K562 (cell line): ENCODE measurements around the gene KIF23. TPM values are rescaled to one million over a fixed set of nuclear protein-coding genes. Genes with fewer than 3 reads are reported as not detected.

Experiments
- ATAC-seq: fragments of 200-7000 bp; cut with Tn5 transposase; 3 replicates; pipeline ENCODE4 v1.9.1; 2020; ENCODE audit warnings: moderate library complexity
- BruUV-seq: library from RNA; stranded (reverse); fragments of 400-500 nt; replicated peaks from 2 replicates; lab custom pipeline; 2021; lab: Mats Ljungman, UMichigan
- CTCF ChIA-PET: fragments of 300-600 bp; formaldehyde crosslinking; extraction: SDS; loops from one replicate; lab custom pipeline; 2021; ENCODE audit warnings: low intra/inter-chr PET ratio; lab: Yijun Ruan, JAX
- POLR2A ChIA-PET: fragments of 300-600, 350-650 bp; sonication (Branson Sonifier 250); formaldehyde crosslinking; extraction: SDS; loops from one replicate; lab custom pipeline; 2021; ENCODE audit warnings: antibody characterized with exemption, inconsistent platforms; lab: Yijun Ruan, JAX
- DNase-seq, 4 experiments: peaks; one replicate each; pipeline versions ENCODE4 v3.0.0 to v3.0.0-alpha.2; 2011 to 2018; ENCODE audit warnings: low spot score in 3 of 4, mixed read lengths in 3 of 4; ENCODE audit errors: extremely low read depth in 1 of 4
- FAIRE-seq: peaks from 2 replicates; lab custom pipeline; 2011; peaks lifted over from hg19 to GRCh38; lab: Jason Lieb, UNC
- H2AFZ ChIP-seq: 2 replicates; pipeline ENCODE4 v1.6.0; 2011; ENCODE audit warnings: low read depth, low read length, control low read depth, inconsistent platforms
- H3K27ac ChIP-seq: fragments of 200-600 bp; 3 replicates; pipeline ENCODE4 v1.8.0; 2011; ENCODE audit warnings: low read depth, mild to moderate bottlenecking, control low read depth, inconsistent platforms, low read length, moderate library complexity, mixed read lengths; ENCODE audit errors: extremely low read depth
- H3K27me3 ChIP-seq, 2 experiments: fragments of 300-600 bp in 1 of 2; 2 replicates in 1 of 2; 3 replicates in 1 of 2; pipeline versions ENCODE4 v1.6.0 to v1.8.0; 2011; ENCODE audit warnings: inconsistent platforms in 2 of 2, low read length in 2 of 2, mild to moderate bottlenecking in 1 of 2, mixed read lengths in 1 of 2, moderate library complexity in 1 of 2; ENCODE audit not compliant: control insufficient read depth in 2 of 2, insufficient read depth in 2 of 2
- H3K36me3 ChIP-seq: fragments of 300-600 bp; 3 replicates; pipeline ENCODE4 v1.8.0; 2011; ENCODE audit warnings: mild to moderate bottlenecking, low read length, inconsistent platforms; ENCODE audit not compliant: control insufficient read depth, insufficient read depth
- H3K4me1 ChIP-seq, 2 experiments: fragments of 200-600 bp in 1 of 2; replicated peaks in 1 of 2; 2 replicates in 1 of 2; 3 replicates in 1 of 2; pipeline versions ENCODE4 v1.5.1 to v1.8.0; 2011; ENCODE audit warnings: inconsistent platforms in 2 of 2, low read length in 2 of 2, mild to moderate bottlenecking in 1 of 2, mixed read lengths in 1 of 2, moderate library complexity in 1 of 2; ENCODE audit not compliant: control insufficient read depth in 2 of 2, insufficient read depth in 2 of 2
- H3K4me2 ChIP-seq: 2 replicates; pipeline ENCODE4 v1.6.1; 2011; ENCODE audit warnings: low read length, control low read depth, inconsistent platforms, mixed read lengths; ENCODE audit not compliant: insufficient read depth
- H3K4me3 ChIP-seq: fragments of 200-600 bp; sonication (generic), shearing (Covaris generic); 2 replicates; pipeline ENCODE4 v1.5.1; 2016; ENCODE audit warnings: control low read depth, inconsistent platforms
- H3K79me2 ChIP-seq: fragments of 200-600 bp; 3 replicates; pipeline ENCODE4 v1.8.0; 2011; ENCODE audit warnings: low read length, inconsistent platforms; ENCODE audit not compliant: control insufficient read depth, insufficient read depth
- H3K9ac ChIP-seq, 2 experiments: 2 replicates each; pipeline versions ENCODE4 v1.6.0 to v1.6.1; 2011; ENCODE audit warnings: low read depth in 2 of 2, low read length in 2 of 2, control low read depth in 1 of 2, inconsistent platforms in 1 of 2, mild to moderate bottlenecking in 1 of 2, mixed read lengths in 1 of 2; ENCODE audit not compliant: insufficient read depth in 1 of 2
- H3K9me1 ChIP-seq: one replicate; pipeline ENCODE4 v1.6.0; 2011; ENCODE audit warnings: inconsistent platforms, mild to moderate bottlenecking, low read length, moderate library complexity; ENCODE audit not compliant: control insufficient read depth, insufficient read depth
- H3K9me3 ChIP-seq: replicated peaks from 2 replicates; pipeline ENCODE4 v1.5.1; 2011; ENCODE audit warnings: low read depth, low read length, inconsistent platforms; ENCODE audit not compliant: control insufficient read depth, insufficient read depth
- H4K20me1 ChIP-seq: replicated peaks from 2 replicates; pipeline ENCODE4 v1.6.1; 2011; ENCODE audit warnings: low read length, inconsistent platforms, mixed read lengths; ENCODE audit not compliant: control insufficient read depth, insufficient read depth
- CBX3 ChIP-seq, 2 experiments: IDR thresholded peaks; 1 replicate in 1 of 2; 2 replicates in 1 of 2; pipeline ENCODE4 v1.6.1; 2012; ENCODE audit warnings: inconsistent platforms in 2 of 2, low read length in 2 of 2, borderline replicate concordance in 1 of 2, control low read depth in 1 of 2
- GTF3C2 ChIP-seq: IDR thresholded peaks from 3 replicates; pipeline ENCODE4 v1.6.1; 2011; ENCODE audit warnings: borderline replicate concordance, mild to moderate bottlenecking, moderate library complexity; ENCODE audit not compliant: insufficient read length; ENCODE audit errors: extremely low read depth
- HDAC2 ChIP-seq: fragments of 450-650 bp; IDR thresholded peaks from 2 replicates; pipeline ENCODE4 v1.6.1; 2016; ENCODE audit warnings: mild to moderate bottlenecking
- MAZ ChIP-seq, 2 experiments: fragments of 450-650 bp in 1 of 2; sonication (generic) in 1 of 2; formaldehyde crosslinking; IDR thresholded peaks in 1 of 2; conservative IDR thresholded peaks in 1 of 2; 2 replicates each; pipeline versions ENCODE4 v1.4.0 to v1.5.0; 2020; ENCODE audit warnings: mild to moderate bottlenecking in 1 of 2, missing genetic modification reagents in 1 of 2
- MNT ChIP-seq, 2 experiments: fragments of 450-650 bp; conservative IDR thresholded peaks; 2 replicates each; pipeline ENCODE4 v1.6.1; 2017; ENCODE audit warnings: mild to moderate bottlenecking in 2 of 2, moderate library complexity in 2 of 2
- NBN ChIP-seq: fragments of 450-650 bp; IDR thresholded peaks from 2 replicates; pipeline ENCODE4 v1.6.1; 2016; ENCODE audit warnings: low read depth, mild to moderate bottlenecking
- NKRF ChIP-seq: fragments of 450-650 bp; IDR thresholded peaks from 2 replicates; pipeline ENCODE4 v1.6.1; 2016; ENCODE audit warnings: borderline replicate concordance
- RAD51 ChIP-seq: fragments of 450-650 bp; IDR thresholded peaks from 2 replicates; pipeline ENCODE4 v1.7.1; 2016; ENCODE audit warnings: low read depth, mild to moderate bottlenecking, borderline replicate concordance
- SMARCE1 ChIP-seq: fragments of 450-650 bp; IDR thresholded peaks from 2 replicates; pipeline ENCODE4 v1.7.1; 2016; ENCODE audit warnings: mild to moderate bottlenecking
- ZNF121 ChIP-seq: sonication (generic); formaldehyde crosslinking; conservative IDR thresholded peaks from 2 replicates; pipeline ENCODE4 v1.8.0; 2022; ENCODE audit warnings: missing genetic modification reagents
- WGBS: fragments of 100-300 bp; shearing (Covaris generic); methylation state at CpG from one replicate; pipeline ENCODE4 v1.1.6; 2016; ENCODE audit warnings: low coverage, mixed read lengths; ENCODE audit not compliant: insufficient coverage; ENCODE audit errors: missing lambda C conversion rate; 5-methylcytosine and 5-hydroxymethylcytosine counted together
- in situ Hi-C: fragments of 300-500 bp; cut with MboI; formaldehyde crosslinking; loops from 4 replicates; pipeline ENCODE4 v1.15.0; 2018; ENCODE audit warnings: inconsistent platforms, mixed read lengths
- intact Hi-C: fragments of 100-400 bp; cut with micrococcal nuclease; formaldehyde crosslinking; loops from 2 replicates; pipeline ENCODE4 v1.14.2; 2022
- polyA plus RNA-seq, 8 experiments: library from polyadenylated mRNA; depleted of rRNA in 4 of 8; stranded (reverse) in 5 of 8; unstranded in 3 of 8; fragments of >200 nt; fragmentation: Nextera tagmentation in 2 of 8; fragmentation: Illumina TruSeq in 1 of 8; extraction: Ambion mirVana in 2 of 8; extraction: Trizol in 1 of 8; gene quantifications; 2 replicates each; pipeline versions ENCODE4 v1.2.1 to v1.2.3, GENCODE V29; 2011 to 2014; ENCODE audit warnings: inconsistent platforms in 1 of 8, missing spikeins in 1 of 8
- total RNA-seq, 7 experiments: library from RNA; depleted of rRNA in 6 of 7; stranded (reverse); fragments of >200 nt in 6 of 7; fragmentation: Illumina TruSeq in 2 of 7; extraction: Trizol in 2 of 7; gene quantifications; 2 replicates each; pipeline versions ENCODE4 v1.2.1 to v1.2.3, GENCODE V29; 2011 to 2021; ENCODE audit warnings: low replicate concordance in 1 of 7

KIF23 gene
- total and polyA plus RNA-seq, 9 of the 15 experiments (the other 6 are each of a cell fraction or from before 2014, with no cell fraction given): 29.4 to 58.2 (median 41.9) TPM

GRCh38 chr15:69450968-69451695 lies 37.0 kb downstream of the KIF23 start (continued):
- 0 out of 2 replicates have a peak, but pooled peaks have one; percentile 15 for TF ChIP-seq NKRF
- TF ChIP-seq RAD51: no peak
- TF ChIP-seq, all 486 proteins: peak for 4

- intact Hi-C loops: loop anchor here (5.0 kb wide), 1 partner anchor 35 kb away; no protein-coding TSS in a partner anchor
- TF ChIP-seq HDAC2 (peak; percentile 87), MAZ (CRISPR knock-in tag; conservative IDR thresholded peaks at IDR 0.05 in 1 of 2, IDR thresholded peaks at IDR 0.05 in 1 of 2) (0 out of 4 replicates have a peak, but pooled peaks of 1 of the 2 experiments have one; percentile 10), MNT (conservative IDR thresholded peaks at IDR 0.05) (no peak), CBX3 (IDR thresholded peaks at IDR 0.05; ENCODE audit: borderline replicate concordance in 1 of 2, low read length in 2 of 2) (0 out of 3 replicates have a peak, but pooled peaks of 1 of the 2 experiments have one; percentile 13), SMARCE1 (peak; percentile 65; the same call in 1 of the 2 replicates), GTF3C2 (no peak), ZNF121 (CRISPR knock-in tag) (no peak), NBN (no peak; the same call in 1 of the 2 replicates)
Measured at GRCh38 chr15:69451951-69452691, 38.0 kb downstream of the KIF23 start.

More at GRCh38 chr15:69451951-69452691, 38.0 kb downstream of the KIF23 start:
- Histone ChIP-seq H2AFZ (peak overlapping the region; percentile 86), H4K20me1 (peaks cover 39% of the 10 kb centered on the region), H3K4me2 (peak overlapping the region; percentile 88), H3K36me3 (peaks cover 58% of the 10 kb centered on the region), H3K9me3 (no peaks in the 10 kb centered on the region), H3K9me1 (peaks cover 5% of the 10 kb centered on the region), H3K27me3 (no peaks in the 10 kb centered on the region), H3K4me1 (peaks cover 9 to 13% of the 10 kb centered on the region in 2 experiments; a peak in 4 of 5 replicates), H3K27ac (peak overlapping the region; percentile 90), H3K79me2 (peaks cover 54% of the 10 kb centered on the region), H3K9ac (peak overlapping the region; percentile 94 to 99), H3K4me3 (peak overlapping the region; percentile 98)
- FAIRE-seq (no peak), DNase-seq (peak; percentile 44 to 78 (median 48)), ATAC-seq (peak; percentile 50)
- ChIA-PET CTCF (no interaction called here), POLR2A (interaction anchor here (0.6 to 5.9 kb wide), 26 partner anchors 10 to 1011 kb away, joined by 3 to 127 read pairs (median 4); partner anchors contain the start of genes GLCE, KIF23 and TLE3)
- WGBS: under 1% methylated on average over 31 of the region's 32 CpGs
- BruUV-seq: TSS peak; percentile 95
- in situ Hi-C loops: no loop called here
